GM18868 (cell line): ENCODE data around the gene PDE6A.

Experiments
- ATAC-seq: cut with Tn5 transposase; IDR thresholded peaks from one replicate; pipeline ENCODE4 v1.9.1; 2021; ENCODE audit warnings: mild to moderate bottlenecking, moderate library complexity; ENCODE audit not compliant: unreplicated experiment

PDE6A gene

GRCh38 chr5:149944666-149945065 is at the start of gene PDE6A:
Gene PDE6A (minus strand): TSS chr5:149944793. CDS start chr5:149944673, 120 bp downstream.
- ATAC-seq, result no peak

- ATAC-seq, result no peak
Observed at GRCh38 chr5:149993471-149993870, 48.9 kb upstream of the PDE6A start.

GRCh38 chr5:149990518-149991376 is 46.2 kb upstream of the PDE6A start:
- ATAC-seq, result peak; percentile 80

GRCh38 chr5:149988126-149988525 is 43.5 kb upstream of the PDE6A start:
- no peak for ATAC-seq

GRCh38 chr5:149982505-149982904 is 37.9 kb upstream of the PDE6A start:
- no peak for ATAC-seq

GRCh38 chr5:149981206-149981605 is 36.6 kb upstream of the PDE6A start:
- no peak for ATAC-seq

- no peak for ATAC-seq
Observed at GRCh38 chr5:149979896-149980295, 35.3 kb upstream of the PDE6A start.

- no peak for ATAC-seq
Observed at GRCh38 chr5:149975409-149975808, 30.8 kb upstream of the PDE6A start.

GRCh38 chr5:149969181-149969930 is 24.8 kb upstream of the PDE6A start:
- ATAC-seq, result no peak

GRCh38 chr5:149966946-149967345 is 22.4 kb upstream of the PDE6A start:
- no peak for ATAC-seq

GRCh38 chr5:149963729-149964128 is 19.1 kb upstream of the PDE6A start:
- no peak for ATAC-seq

GRCh38 chr5:149962601-149963300 is 18.2 kb upstream of the PDE6A start:
- ATAC-seq, result no peak

- no peak for ATAC-seq
Observed at GRCh38 chr5:149961957-149962409, 17.4 kb upstream of the PDE6A start.

- no peak for ATAC-seq
Observed at GRCh38 chr5:149961186-149961685, 16.6 kb upstream of the PDE6A start.

- peak; percentile 99 for ATAC-seq
Observed at GRCh38 chr5:149960272-149961185, 15.9 kb upstream of the PDE6A start, which contains the start of gene SLC26A2. Gene SLC26A2 (plus strand): TSS chr5:149960758. CDS start chr5:149977653, 16,895 bp downstream.

- no peak for ATAC-seq
Observed at GRCh38 chr5:149959406-149960236, 15.0 kb upstream of the PDE6A start.

GRCh38 chr5:149957855-149958254 is 13.3 kb upstream of the PDE6A start:
- ATAC-seq, result no peak

GRCh38 chr5:149956685-149957084 is 12.1 kb upstream of the PDE6A start:
- no peak for ATAC-seq

GRCh38 chr5:149954798-149955197 is 10.2 kb upstream of the PDE6A start:
- no peak for ATAC-seq
